ENCODE data around the gene ALDH3B2. TPM values are rescaled to one million over a fixed set of nuclear protein-coding genes. Genes with fewer than 3 reads are reported as not detected.
"Not testable (repeated sequence)": the region's sequence is repeated elsewhere in the genome, so short reads cannot be mapped to it uniquely, and the experiment has no call there.

The ALDH3B2 gene
- total RNA-seq, 2 experiments from 2014 or later = not detected

DNA sequence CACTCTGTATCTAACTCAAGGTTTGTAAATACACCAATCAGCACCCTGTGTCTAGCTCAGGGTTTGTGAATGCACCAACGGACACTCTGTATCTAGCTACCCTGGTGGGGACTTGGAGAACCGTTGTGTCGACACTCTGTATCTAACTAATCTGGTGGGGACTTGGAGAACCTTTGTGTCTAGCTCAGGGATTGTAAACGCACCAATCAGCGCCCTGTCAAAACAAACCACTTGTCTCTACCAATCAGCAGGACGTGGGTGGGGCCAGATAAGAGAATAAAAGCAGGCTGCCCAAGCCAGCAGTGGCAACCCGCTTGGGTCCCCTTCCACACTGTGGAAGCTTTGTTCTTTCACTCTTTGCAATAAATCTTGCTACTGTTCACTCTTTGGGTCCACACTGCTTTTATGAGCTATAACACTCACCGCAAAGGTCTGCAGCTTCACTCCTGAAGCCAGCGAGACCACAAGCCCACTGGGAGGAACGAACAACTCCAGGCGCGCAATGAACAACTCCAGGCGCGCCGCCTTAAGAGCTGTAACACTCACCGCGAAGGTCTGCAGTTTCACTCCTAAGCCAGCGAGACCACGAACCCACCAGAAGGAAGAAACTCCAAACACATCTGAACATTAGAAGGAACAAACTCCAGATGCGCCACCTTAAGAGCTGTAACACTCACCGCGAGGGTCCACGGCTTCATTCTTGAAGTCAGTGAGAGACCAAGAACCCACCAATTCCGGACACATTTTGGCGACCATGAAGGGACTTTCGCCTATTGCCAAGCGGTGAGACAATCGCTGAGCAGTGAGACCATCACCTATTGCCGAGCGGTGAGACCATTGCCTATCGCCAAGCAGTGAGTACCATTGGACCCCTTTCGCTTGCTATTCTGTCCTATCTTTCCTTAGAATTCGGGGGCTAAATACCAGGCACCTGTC, 54.5 kb downstream of the ALDH3B2 start:
- ATAC-seq (ENCODE audit: low read depth); H3K27ac Mint-ChIP-seq; H3K4me1 Mint-ChIP-seq; DNase-seq; H3K9me3 Mint-ChIP-seq; H3K36me3 Mint-ChIP-seq; H3K4me3 Mint-ChIP-seq: not testable (repeated sequence)
- peaks cover 10% of the 10 kb centered on the region for H3K27me3 Mint-ChIP-seq
- POLR2A ChIA-PET = interaction anchor here (0.6 kb wide), 1 partner anchor 31 kb away, joined by 4 read pairs; the partner anchor contains the start of gene ACY3

GRCh38 chr11:67618901-67619659, 55.3 kb downstream of the ALDH3B2 start:
- not testable (repeated sequence) for H3K4me3 Mint-ChIP-seq; H3K36me3 Mint-ChIP-seq; H3K9me3 Mint-ChIP-seq; DNase-seq; H3K27ac Mint-ChIP-seq; ATAC-seq (ENCODE audit: low read depth)
- POLR2A ChIA-PET = interaction anchor here (0.6 kb wide), 1 partner anchor 31 kb away, joined by 4 read pairs; the partner anchor contains the start of gene ACY3
- Mint-ChIP-seq H3K4me1 (peaks cover 11% of the 10 kb centered on the region), H3K27me3 (peaks cover 10% of the 10 kb centered on the region)

GRCh38 chr11:67617243-67617953, 57.0 kb downstream of the ALDH3B2 start:
- H3K9me3 Mint-ChIP-seq = no peaks in the 10 kb centered on the region

DNA sequence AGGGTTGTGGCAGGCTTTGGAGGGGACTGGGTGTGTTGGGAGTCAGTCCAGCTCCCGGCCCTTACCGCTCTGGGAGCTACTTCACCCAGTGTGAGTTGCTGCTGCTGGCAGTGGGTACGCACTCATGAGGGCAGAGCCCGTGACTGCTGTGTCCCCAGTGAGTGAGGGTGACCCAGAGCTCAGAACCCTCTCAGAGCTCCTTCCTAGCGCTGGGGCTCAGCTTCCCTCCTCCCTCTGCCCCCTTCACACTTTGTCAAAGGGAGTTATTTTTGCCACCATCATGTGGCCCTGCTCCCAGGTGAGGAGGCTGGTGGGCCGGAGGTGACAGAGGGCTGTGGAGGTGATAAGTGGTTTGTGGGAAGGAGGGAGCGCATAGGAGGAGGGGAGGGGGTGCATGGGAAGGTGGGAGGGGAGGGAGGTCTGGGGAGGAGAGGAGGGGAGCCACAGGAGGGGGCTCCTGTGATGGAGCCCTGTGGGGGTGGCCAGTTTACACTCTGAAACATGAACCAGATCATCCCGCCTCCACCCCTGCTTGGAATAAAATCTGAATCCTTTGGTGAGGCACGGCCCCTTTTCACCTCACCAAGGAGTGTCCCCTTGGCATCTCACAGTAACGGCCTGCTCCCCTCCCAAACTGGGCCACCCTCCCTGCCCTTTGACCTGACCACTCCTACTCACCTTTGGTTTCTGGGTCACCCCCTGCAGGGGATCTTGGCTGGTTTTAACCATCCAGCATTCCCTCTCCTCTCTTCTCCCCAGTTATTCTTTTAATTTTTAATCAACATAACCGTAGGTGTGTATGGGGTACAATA, 57.8 kb downstream of the ALDH3B2 start:
- Mint-ChIP-seq H3K4me3 (peak overlapping the region; percentile 81), H3K27me3 (peaks cover 10% of the 10 kb centered on the region), H3K9me3 (no peaks in the 10 kb centered on the region), H3K4me1 (peaks cover 17% of the 10 kb centered on the region), H3K27ac (peak overlapping the region; percentile 95), H3K36me3 (peaks cover 2% of the 10 kb centered on the region)
- DNase-seq (no peak), ATAC-seq (ENCODE audit: low read depth) (no peak)
- POLR2A ChIA-PET = interaction anchor here (1.0 to 4.7 kb wide), 3 partner anchors 9 to 13 kb away, joined by 3 to 41 read pairs (median 6); partner anchors contain the start of gene NUDT8

More at GRCh38 chr11:67617243-67617953, 57.0 kb downstream of the ALDH3B2 start:
- peaks cover 2% of the 10 kb centered on the region for H3K36me3 Mint-ChIP-seq
- H3K4me1 Mint-ChIP-seq = peaks cover 17% of the 10 kb centered on the region
- DNase-seq (no peak), ATAC-seq (ENCODE audit: low read depth) (no peak)
- peak overlapping the region; percentile 45 for H3K4me3 Mint-ChIP-seq
- H3K27ac Mint-ChIP-seq = peak overlapping the region; percentile 55
- POLR2A ChIA-PET = interaction anchor here (1.7 kb wide), 1 partner anchor 12 kb away, joined by 6 read pairs; the partner anchor contains the start of gene NUDT8
- peaks cover 10% of the 10 kb centered on the region for H3K27me3 Mint-ChIP-seq

DNA sequence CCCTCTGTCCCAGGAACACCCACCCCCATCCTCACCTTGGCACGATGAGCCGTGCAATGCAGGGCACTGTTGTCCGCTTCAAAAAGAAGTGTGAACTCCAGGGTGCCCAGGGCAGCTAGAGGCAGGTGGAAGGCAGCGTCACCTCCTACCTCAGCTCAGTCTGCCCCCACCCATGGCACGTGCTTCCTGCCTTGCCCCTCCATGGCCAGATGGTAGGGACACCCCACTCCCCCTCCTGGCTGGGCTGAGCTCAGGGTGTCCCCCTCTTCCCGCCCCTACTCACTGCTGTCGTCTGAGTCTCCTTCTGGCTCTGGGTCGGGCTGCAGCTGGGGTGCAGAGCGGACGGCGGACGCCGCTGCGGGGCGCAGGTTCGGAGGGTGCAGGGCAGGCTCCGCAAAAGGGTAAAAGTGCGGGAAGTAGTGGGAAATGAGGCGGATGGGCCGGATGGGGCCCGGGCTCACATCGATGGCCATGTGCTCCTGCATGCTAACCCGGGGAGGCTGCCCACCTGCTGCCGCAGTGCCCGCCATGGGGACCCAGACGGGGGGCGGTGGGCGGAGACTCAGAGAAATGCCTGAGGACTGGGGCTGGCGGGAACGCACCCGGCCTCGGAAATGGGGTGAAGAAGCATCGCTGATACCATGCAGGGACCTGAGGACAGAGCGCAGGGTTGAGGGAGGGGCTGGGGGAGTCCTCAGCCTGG, 58.5 kb downstream of the ALDH3B2 start:
- Mint-ChIP-seq H3K9me3 (no peaks in the 10 kb centered on the region), H3K36me3 (peaks cover 2% of the 10 kb centered on the region), H3K27me3 (peaks cover 10% of the 10 kb centered on the region), H3K4me3 (peak overlapping the region; percentile 81), H3K27ac (peak overlapping the region; percentile 95), H3K4me1 (peaks cover 17% of the 10 kb centered on the region)
- no peak for DNase-seq
- peak; percentile 8 for ATAC-seq (ENCODE audit: low read depth)
- POLR2A ChIA-PET = interaction anchor here (1.0 to 4.7 kb wide), 2 partner anchors 8 to 14 kb away, joined by 3 to 41 read pairs; partner anchors contain the start of gene NUDT8

DNA sequence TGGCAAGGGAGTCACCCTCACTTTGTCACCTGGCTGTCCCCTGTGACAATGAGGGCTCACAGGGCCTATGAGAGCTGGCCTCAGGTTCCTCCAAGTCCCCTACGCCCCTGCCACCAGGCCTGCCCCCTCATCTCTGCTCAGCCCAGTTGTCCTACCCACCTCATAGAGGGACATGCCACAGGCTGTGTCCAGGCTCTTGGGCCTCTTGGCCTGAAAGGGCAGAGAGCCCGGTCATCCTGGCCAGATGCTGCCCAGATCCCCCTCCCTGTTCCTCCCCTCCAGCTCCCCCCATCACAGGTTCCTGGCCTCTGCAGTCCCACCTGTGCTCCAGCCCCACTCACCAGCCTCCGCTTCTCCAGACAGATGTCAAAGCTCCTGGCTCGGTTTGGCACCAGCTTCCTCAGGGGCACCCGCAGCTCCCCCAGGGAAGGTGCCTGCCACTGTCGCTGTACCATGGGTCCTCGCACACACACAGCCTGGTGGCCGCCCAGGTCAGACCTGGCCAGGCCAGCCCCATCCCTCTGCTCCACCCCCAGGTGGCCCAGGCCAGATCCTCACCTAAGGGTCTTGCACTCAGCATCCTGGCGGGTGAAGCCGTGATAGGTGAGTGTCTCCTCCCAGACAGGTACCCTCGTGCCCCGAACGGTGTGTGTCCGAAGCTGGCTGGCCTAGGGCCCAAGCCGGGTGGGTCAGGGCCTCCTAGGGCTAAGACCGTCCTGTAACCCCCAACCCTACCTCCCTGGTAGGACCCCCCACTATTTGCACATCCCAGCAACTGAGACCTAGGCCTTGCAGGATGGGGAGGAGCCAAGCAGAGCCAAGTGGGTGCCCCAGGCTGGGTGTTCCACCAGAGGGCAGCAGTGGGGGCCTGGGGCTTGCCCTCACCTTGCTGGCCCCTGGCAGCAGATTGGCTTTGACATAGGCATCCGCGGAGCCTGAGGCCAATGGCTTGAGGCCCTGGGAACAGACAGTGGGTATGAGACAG, 59.4 kb downstream of the ALDH3B2 start:
- Mint-ChIP-seq H3K27ac (peak overlapping the region; percentile 95), H3K9me3 (no peaks in the 10 kb centered on the region), H3K4me1 (peaks cover 15% of the 10 kb centered on the region), H3K36me3 (peaks cover 2% of the 10 kb centered on the region), H3K4me3 (peak overlapping the region; percentile 81), H3K27me3 (peaks cover 10% of the 10 kb centered on the region)
- peak; percentile 47 for ATAC-seq (ENCODE audit: low read depth)
- POLR2A ChIA-PET = interaction anchor here (1.5 to 4.7 kb wide), 4 partner anchors 14 to 54 kb away, joined by 3 to 41 read pairs (median 9); partner anchors contain the start of genes GSTP1 and NUDT8
- peak; percentile 83 for DNase-seq

GRCh38 chr11:67613960-67614715, 60.3 kb downstream of the ALDH3B2 start:
- H3K27ac Mint-ChIP-seq = peak overlapping the region; percentile 95
- H3K27me3 Mint-ChIP-seq = peaks cover 10% of the 10 kb centered on the region
- ATAC-seq (ENCODE audit: low read depth) (peak; percentile 82), DNase-seq (peak; percentile 86)
- H3K4me1 Mint-ChIP-seq = peaks cover 15% of the 10 kb centered on the region
- POLR2A ChIA-PET = interaction anchor here (0.6 to 4.7 kb wide), 5 partner anchors 15 to 568 kb away, joined by 3 to 41 read pairs (median 8); partner anchors contain the start of genes GSTP1 and NUDT8
- H3K4me3 Mint-ChIP-seq = peak overlapping the region; percentile 81
- H3K36me3 Mint-ChIP-seq = peaks cover 5% of the 10 kb centered on the region
- H3K9me3 Mint-ChIP-seq = no peaks in the 10 kb centered on the region

DNA sequence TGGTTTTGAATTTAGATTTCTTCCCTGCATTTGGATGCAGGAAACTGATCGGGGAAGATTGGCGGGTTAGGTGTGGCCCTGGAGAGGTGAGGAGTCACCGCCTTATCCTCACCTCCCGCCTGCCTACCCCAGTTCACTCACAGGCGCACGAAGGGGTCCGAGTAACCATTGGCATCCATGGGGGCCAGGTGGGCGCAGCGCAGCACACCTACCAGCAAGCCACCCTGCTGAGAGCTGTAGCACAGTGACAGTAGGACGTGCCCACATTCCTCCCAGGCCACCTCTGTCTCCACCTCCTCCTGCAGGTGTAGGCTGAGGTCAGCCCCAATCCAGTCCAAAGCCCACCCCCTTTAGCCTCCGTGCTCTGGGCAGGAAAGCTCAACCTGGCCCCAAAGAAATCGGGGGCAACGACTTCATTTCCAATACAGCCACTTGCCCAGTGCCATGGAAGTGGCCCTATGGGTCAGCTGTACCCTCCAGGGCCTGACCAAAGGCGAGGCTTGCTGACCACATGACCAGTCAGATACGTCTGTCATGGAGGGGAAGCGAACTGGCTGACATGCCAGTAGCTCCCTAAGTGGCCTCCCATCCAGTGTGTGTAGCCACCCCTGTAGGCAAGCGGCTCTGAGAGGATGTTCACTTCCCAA, 61.0 kb downstream of the ALDH3B2 start:
- ATAC-seq (ENCODE audit: low read depth) (no peak), DNase-seq (no peak)
- H3K4me3 Mint-ChIP-seq = peak overlapping the region; percentile 81
- peaks cover 10% of the 10 kb centered on the region for H3K27me3 Mint-ChIP-seq
- peaks cover 9% of the 10 kb centered on the region for H3K36me3 Mint-ChIP-seq
- H3K9me3 Mint-ChIP-seq = no peaks in the 10 kb centered on the region
- peak overlapping the region; percentile 95 for H3K27ac Mint-ChIP-seq
- POLR2A ChIA-PET = interaction anchor here (0.5 to 4.7 kb wide), 6 partner anchors 16 to 567 kb away, joined by 3 to 41 read pairs (median 6); partner anchors contain the start of genes GSTP1 and NUDT8
- H3K4me1 Mint-ChIP-seq = peaks cover 19% of the 10 kb centered on the region

DNA sequence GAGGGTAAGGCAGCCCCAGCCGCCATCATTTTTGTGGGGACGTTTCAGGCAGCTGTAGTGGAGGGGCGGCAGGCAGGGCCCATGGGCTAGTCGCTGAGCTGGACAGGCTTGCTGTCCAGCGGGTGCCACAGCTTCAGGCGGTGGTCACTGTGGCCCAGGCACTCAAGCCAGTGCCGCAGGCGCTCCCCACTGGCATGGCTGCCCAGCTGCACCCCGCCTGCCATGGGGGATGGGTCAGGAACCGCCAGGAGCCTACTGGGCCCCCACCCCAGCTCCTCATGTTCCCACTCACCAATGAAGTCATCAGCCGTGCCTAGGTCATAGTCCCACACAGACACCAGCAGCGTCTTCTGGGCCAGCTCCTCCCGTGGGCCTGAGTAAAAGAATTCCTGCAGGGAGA, 61.7 kb downstream of the ALDH3B2 start:
- Mint-ChIP-seq H3K27me3 (peaks cover 7% of the 10 kb centered on the region), H3K36me3 (peaks cover 9% of the 10 kb centered on the region), H3K9me3 (no peaks in the 10 kb centered on the region), H3K4me1 (peaks cover 21% of the 10 kb centered on the region), H3K4me3 (no peak overlapping the region), H3K27ac (peak overlapping the region; percentile 95)
- POLR2A ChIA-PET = interaction anchor here (0.5 to 4.7 kb wide), 3 partner anchors 17 to 222 kb away, joined by 3 to 41 read pairs (median 10); partner anchors contain the start of gene NUDT8
- ATAC-seq (ENCODE audit: low read depth) (no peak), DNase-seq (no peak)

All from activated naive CD8-positive, alpha-beta T cell treated with anti-CD3 and anti-CD28 coated beads, Interleukin-2, amount 10 ng/mL, durations not matched to agents 7 days and 5 days (primary cell).